Erythroblast (primary cell): ENCODE measurements around the gene PDE8B.

Experiments
- GATA1 ChIP-seq: IDR thresholded peaks from 2 replicates; pipeline ENCODE4 v1.6.1; 2011; ENCODE audit warnings: low read depth, mild to moderate bottlenecking, control low read depth, low read length, moderate library complexity
- POLR2A ChIP-seq: IDR thresholded peaks from 2 replicates; pipeline ENCODE4 v1.6.1; 2011; ENCODE audit warnings: mild to moderate bottlenecking, low read length

DNA sequence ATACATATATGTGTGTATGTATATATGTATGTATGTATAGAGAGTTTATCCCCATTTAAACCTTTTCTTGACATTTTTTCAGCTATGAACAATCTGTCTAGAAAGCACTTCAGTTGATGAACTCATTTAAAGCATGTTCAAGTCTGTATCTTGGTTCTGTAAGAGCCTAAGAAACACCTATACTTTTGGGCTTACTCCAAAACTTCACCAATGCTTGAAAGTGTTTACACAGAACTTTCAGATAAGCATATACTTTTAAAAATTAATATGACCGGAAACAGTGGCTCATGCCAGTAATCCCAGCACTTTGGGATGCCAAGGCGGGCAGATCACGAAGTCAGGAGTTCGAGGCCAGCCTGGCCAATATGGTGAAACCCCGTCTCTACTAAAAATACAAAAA is 250.8 kb downstream of the PDE8B start:
- TF ChIP-seq POLR2A (no peak), GATA1 (no peak)
